GM12878 (cell line): ENCODE data around the gene CWC22. TPM values are rescaled to one million over a fixed set of nuclear protein-coding genes. Genes with fewer than 3 reads are reported as not detected.

Experiments
- SREBF2 ChIP-seq: IDR thresholded peaks from 2 replicates; pipeline ENCODE4 v1.6.1; 2012; ENCODE audit warnings: mild to moderate bottlenecking, low read length
- polyA plus RNA-seq, 11 experiments: library from polyadenylated mRNA; depleted of rRNA in 4 of 11; unstranded in 6 of 11; stranded (reverse) in 5 of 11; fragments of >200 nt; fragmentation: Nextera tagmentation in 4 of 11; fragmentation: Illumina TruSeq in 1 of 11; extraction: Ambion mirVana in 4 of 11; extraction: Trizol in 1 of 11; gene quantifications; 1 replicate in 1 of 11; 2 replicates in 10 of 11; pipeline versions ENCODE4 v1.2.1 to v1.2.3, GENCODE V29; 2011 to 2016; ENCODE audit warnings: inconsistent platforms in 2 of 11, missing spikeins in 2 of 11, low read depth in 1 of 11
- total RNA-seq, 4 experiments: library from RNA; depleted of rRNA in 3 of 4; stranded (reverse); fragments of >200 nt in 3 of 4; fragmentation: Illumina TruSeq in 1 of 4; extraction: Trizol in 1 of 4; gene quantifications; 2 replicates each; pipeline versions ENCODE4 v1.2.1 to v1.2.3, GENCODE V29; 2013 to 2021
- TF ChIP-seq, protein P1 (sequence below): fragments of 450-650 bp; IDR thresholded peaks from 2 replicates; pipeline ENCODE4 v1.6.1; 2017; ENCODE audit warnings: mild to moderate bottlenecking
- TF ChIP-seq, protein P2 (sequence below): IDR thresholded peaks from 2 replicates; pipeline ENCODE4 v1.6.1; 2012; ENCODE audit warnings: improper control_type of control experiment, low read depth, low read length; ENCODE audit not compliant: insufficient replicate concordance
- TF ChIP-seq, protein P3 (sequence below): fragments of 450-650 bp; IDR thresholded peaks from 2 replicates; pipeline ENCODE4 v1.6.1; 2016; ENCODE audit warnings: mild to moderate bottlenecking

Gene CWC22
- total and polyA plus RNA-seq, 10 of the 15 experiments (the other 5 are each of a cell fraction or from before 2014, with no cell fraction given), result 8.2 to 38.5 (median 26.3) TPM

- TF ChIP-seq, protein P1, sequence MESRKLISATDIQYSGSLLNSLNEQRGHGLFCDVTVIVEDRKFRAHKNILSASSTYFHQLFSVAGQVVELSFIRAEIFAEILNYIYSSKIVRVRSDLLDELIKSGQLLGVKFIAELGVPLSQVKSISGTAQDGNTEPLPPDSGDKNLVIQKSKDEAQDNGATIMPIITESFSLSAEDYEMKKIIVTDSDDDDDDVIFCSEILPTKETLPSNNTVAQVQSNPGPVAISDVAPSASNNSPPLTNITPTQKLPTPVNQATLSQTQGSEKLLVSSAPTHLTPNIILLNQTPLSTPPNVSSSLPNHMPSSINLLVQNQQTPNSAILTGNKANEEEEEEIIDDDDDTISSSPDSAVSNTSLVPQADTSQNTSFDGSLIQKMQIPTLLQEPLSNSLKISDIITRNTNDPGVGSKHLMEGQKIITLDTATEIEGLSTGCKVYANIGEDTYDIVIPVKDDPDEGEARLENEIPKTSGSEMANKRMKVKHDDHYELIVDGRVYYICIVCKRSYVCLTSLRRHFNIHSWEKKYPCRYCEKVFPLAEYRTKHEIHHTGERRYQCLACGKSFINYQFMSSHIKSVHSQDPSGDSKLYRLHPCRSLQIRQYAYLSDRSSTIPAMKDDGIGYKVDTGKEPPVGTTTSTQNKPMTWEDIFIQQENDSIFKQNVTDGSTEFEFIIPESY, result no peak
- TF ChIP-seq, protein P2, sequence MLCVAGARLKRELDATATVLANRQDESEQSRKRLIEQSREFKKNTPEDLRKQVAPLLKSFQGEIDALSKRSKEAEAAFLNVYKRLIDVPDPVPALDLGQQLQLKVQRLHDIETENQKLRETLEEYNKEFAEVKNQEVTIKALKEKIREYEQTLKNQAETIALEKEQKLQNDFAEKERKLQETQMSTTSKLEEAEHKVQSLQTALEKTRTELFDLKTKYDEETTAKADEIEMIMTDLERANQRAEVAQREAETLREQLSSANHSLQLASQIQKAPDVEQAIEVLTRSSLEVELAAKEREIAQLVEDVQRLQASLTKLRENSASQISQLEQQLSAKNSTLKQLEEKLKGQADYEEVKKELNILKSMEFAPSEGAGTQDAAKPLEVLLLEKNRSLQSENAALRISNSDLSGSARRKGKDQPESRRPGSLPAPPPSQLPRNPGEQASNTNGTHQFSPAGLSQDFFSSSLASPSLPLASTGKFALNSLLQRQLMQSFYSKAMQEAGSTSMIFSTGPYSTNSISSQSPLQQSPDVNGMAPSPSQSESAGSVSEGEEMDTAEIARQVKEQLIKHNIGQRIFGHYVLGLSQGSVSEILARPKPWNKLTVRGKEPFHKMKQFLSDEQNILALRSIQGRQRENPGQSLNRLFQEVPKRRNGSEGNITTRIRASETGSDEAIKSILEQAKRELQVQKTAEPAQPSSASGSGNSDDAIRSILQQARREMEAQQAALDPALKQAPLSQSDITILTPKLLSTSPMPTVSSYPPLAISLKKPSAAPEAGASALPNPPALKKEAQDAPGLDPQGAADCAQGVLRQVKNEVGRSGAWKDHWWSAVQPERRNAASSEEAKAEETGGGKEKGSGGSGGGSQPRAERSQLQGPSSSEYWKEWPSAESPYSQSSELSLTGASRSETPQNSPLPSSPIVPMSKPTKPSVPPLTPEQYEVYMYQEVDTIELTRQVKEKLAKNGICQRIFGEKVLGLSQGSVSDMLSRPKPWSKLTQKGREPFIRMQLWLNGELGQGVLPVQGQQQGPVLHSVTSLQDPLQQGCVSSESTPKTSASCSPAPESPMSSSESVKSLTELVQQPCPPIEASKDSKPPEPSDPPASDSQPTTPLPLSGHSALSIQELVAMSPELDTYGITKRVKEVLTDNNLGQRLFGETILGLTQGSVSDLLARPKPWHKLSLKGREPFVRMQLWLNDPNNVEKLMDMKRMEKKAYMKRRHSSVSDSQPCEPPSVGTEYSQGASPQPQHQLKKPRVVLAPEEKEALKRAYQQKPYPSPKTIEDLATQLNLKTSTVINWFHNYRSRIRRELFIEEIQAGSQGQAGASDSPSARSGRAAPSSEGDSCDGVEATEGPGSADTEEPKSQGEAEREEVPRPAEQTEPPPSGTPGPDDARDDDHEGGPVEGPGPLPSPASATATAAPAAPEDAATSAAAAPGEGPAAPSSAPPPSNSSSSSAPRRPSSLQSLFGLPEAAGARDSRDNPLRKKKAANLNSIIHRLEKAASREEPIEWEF, result no peak
- no peak for TF ChIP-seq SREBF2
- TF ChIP-seq, protein P3, sequence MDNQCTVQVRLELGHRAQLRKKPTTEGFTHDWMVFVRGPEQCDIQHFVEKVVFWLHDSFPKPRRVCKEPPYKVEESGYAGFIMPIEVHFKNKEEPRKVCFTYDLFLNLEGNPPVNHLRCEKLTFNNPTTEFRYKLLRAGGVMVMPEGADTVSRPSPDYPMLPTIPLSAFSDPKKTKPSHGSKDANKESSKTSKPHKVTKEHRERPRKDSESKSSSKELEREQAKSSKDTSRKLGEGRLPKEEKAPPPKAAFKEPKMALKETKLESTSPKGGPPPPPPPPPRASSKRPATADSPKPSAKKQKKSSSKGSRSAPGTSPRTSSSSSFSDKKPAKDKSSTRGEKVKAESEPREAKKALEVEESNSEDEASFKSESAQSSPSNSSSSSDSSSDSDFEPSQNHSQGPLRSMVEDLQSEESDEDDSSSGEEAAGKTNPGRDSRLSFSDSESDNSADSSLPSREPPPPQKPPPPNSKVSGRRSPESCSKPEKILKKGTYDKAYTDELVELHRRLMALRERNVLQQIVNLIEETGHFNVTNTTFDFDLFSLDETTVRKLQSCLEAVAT, result no peak
Observed at GRCh38 chr2:180012523-180012922, 5.4 kb upstream of the CWC22 start (continued).
